Left lung (tissue), 10 donors: ENCODE data around the gene UAP1L1. TPM values are rescaled to one million over a fixed set of nuclear protein-coding genes. Genes with fewer than 3 reads are reported as not detected.

ENCODE experiments used
- ATAC-seq: fragments of 200-7000 bp; cut with Tn5 transposase; one replicate; pipeline ENCODE4 v1.9.1; 2020; ENCODE audit warnings: moderate library complexity
- DNase-seq, 4 donors: peaks; one replicate each; pipeline ENCODE4 v3.0.0-alpha.2; 2013 to 2020
- H3K27ac ChIP-seq, 2 donors: fragments of 200-600 bp; sonication (generic) in 1 of 2; one replicate each; pipeline versions ENCODE4 v1.5.0 to v1.8.0; 2020 to 2021
- H3K27me3 ChIP-seq, 2 donors: fragments of 200-600 bp; sonication (generic) in 1 of 2; one replicate each; pipeline versions ENCODE4 v1.5.0 to v1.8.0; 2020 to 2021
- H3K36me3 ChIP-seq, 2 donors: fragments of 200-600 bp; sonication (generic) in 1 of 2; one replicate each; pipeline versions ENCODE4 v1.5.0 to v1.8.0; 2020 to 2021
- H3K4me1 ChIP-seq, 2 donors: fragments of 200-600 bp; one replicate each; pipeline ENCODE4 v1.8.0; 2021
- H3K4me3 ChIP-seq, 2 donors: fragments of 200-600 bp; sonication (generic) in 1 of 2; one replicate each; pipeline versions ENCODE4 v1.5.0 to v1.8.0; 2020 to 2021; ENCODE audit warnings: mild to moderate bottlenecking in 1 of 2
- H3K9me3 ChIP-seq, 2 donors: fragments of 200-600 bp; sonication (generic) in 1 of 2; one replicate each; pipeline versions ENCODE4 v1.5.0 to v1.8.0; 2020 to 2021
- intact Hi-C, 2 donors: fragments of 100-400 bp; cut with DNase I; formaldehyde crosslinking; loops; one replicate each; pipeline versions ENCODE4 v1.11.2 to v1.14.2; 2022
- polyA plus RNA-seq, 6 donors: library from polyadenylated mRNA; unstranded; fragments of 120-200 nt; gene quantifications; one replicate each; pipeline ENCODE4 v1.2.1, GENCODE V29; 2013; ENCODE audit not compliant: insufficient read length in 6 of 6
- total RNA-seq, 2 donors: library from RNA; stranded (reverse); fragmentation: NEBNext Ultra II Directional; extraction: Animal tissue kit (Norgen Biotek cat#: 25700); gene quantifications; one replicate each; pipeline ENCODE4 v1.2.1, GENCODE V29; 2021
- TF ChIP-seq, protein P1 (sequence below), 2 donors: fragments of 200-600 bp; sonication (generic) in 1 of 2; IDR thresholded peaks; one replicate each; pipeline versions ENCODE4 v1.5.0 to v1.8.0; 2021; ENCODE audit warnings: antibody characterized with exemption in 2 of 2
- donor health status: DM: no; HTN: yes; CAD: no.
- donor health status: DM: no; HTN: no; CAD: no.

The UAP1L1 gene
- total and polyA plus RNA-seq, 8 donors: 4.6 to 43.1 (median 6.8) TPM

GRCh38 chr9:137114220-137114612 lies 36.9 kb downstream of the UAP1L1 start:
- peaks cover 0 to 22% of the 10 kb centered on the region in 2 donors for H3K27me3 ChIP-seq
- peak overlapping the region; percentile 78 to 79 for H3K4me3 ChIP-seq
- DNase-seq: no peak
- ATAC-seq: no peak
- H3K4me1 ChIP-seq: peaks cover 0 to 21% of the 10 kb centered on the region in 2 donors
- intact Hi-C loops: no loop called here
- H3K9me3 ChIP-seq: no peaks in the 10 kb centered on the region
- peaks cover 0 to 39% of the 10 kb centered on the region in 2 donors for H3K36me3 ChIP-seq
- TF ChIP-seq, protein P1, sequence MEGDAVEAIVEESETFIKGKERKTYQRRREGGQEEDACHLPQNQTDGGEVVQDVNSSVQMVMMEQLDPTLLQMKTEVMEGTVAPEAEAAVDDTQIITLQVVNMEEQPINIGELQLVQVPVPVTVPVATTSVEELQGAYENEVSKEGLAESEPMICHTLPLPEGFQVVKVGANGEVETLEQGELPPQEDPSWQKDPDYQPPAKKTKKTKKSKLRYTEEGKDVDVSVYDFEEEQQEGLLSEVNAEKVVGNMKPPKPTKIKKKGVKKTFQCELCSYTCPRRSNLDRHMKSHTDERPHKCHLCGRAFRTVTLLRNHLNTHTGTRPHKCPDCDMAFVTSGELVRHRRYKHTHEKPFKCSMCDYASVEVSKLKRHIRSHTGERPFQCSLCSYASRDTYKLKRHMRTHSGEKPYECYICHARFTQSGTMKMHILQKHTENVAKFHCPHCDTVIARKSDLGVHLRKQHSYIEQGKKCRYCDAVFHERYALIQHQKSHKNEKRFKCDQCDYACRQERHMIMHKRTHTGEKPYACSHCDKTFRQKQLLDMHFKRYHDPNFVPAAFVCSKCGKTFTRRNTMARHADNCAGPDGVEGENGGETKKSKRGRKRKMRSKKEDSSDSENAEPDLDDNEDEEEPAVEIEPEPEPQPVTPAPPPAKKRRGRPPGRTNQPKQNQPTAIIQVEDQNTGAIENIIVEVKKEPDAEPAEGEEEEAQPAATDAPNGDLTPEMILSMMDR (IDR thresholded peaks at IDR 0.05): no peak
- peak overlapping the region in 1 of 2 donors; percentile 41 for H3K27ac ChIP-seq

GRCh38 chr9:137114613-137115393 lies 37.5 kb downstream of the UAP1L1 start, which contains the start of gene DPP7:
TSS of gene DPP7 (minus strand) at chr9:137114733. CDS start at chr9:137114713, 20 bp downstream.
- Histone ChIP-seq H3K4me3 (peak within 1 kb of the TSS; percentile 78 to 79), H3K4me1 (peaks cover 0 to 21% of the 10 kb centered on the region in 2 donors), H3K36me3 (peaks cover 0 to 33% of the 10 kb centered on the region in 2 donors), H3K9me3 (no peaks in the 10 kb centered on the region), H3K27me3 (peaks cover 0 to 22% of the 10 kb centered on the region in 2 donors), H3K27ac (peak within 1 kb of the TSS in 1 of 2 donors; percentile 41)
- intact Hi-C loops: no loop called here
- TF ChIP-seq, protein P1 (IDR thresholded peaks at IDR 0.05): no peak
- ATAC-seq (peak; percentile 93), DNase-seq (peak in 3 of 4 donors; percentile 49 to 97 (median 79))

- intact Hi-C loops: no loop called here
- Histone ChIP-seq H3K9me3 (no peaks in the 10 kb centered on the region), H3K27me3 (peaks cover 0 to 22% of the 10 kb centered on the region in 2 donors), H3K27ac (no peak overlapping the region), H3K36me3 (peaks cover 0 to 26% of the 10 kb centered on the region in 2 donors), H3K4me1 (peaks cover 0 to 21% of the 10 kb centered on the region in 2 donors), H3K4me3 (peak overlapping the region in 1 of 2 donors; percentile 78)
- TF ChIP-seq, protein P1 (IDR thresholded peaks at IDR 0.05): no peak
- ATAC-seq (no peak), DNase-seq (no peak)
Measured at GRCh38 chr9:137115394-137116026, 38.2 kb downstream of the UAP1L1 start.

GRCh38 chr9:137116027-137116507 lies 38.8 kb downstream of the UAP1L1 start:
- Histone ChIP-seq H3K27me3 (peaks cover 0 to 22% of the 10 kb centered on the region in 2 donors), H3K4me3 (no peak overlapping the region), H3K27ac (no peak overlapping the region), H3K9me3 (no peaks in the 10 kb centered on the region), H3K36me3 (peaks cover 0 to 22% of the 10 kb centered on the region in 2 donors), H3K4me1 (peaks cover 0 to 21% of the 10 kb centered on the region in 2 donors)
- no peak for ATAC-seq
- intact Hi-C loops: no loop called here
- TF ChIP-seq, protein P1 (IDR thresholded peaks at IDR 0.05): no peak
- DNase-seq: no peak

DNA sequence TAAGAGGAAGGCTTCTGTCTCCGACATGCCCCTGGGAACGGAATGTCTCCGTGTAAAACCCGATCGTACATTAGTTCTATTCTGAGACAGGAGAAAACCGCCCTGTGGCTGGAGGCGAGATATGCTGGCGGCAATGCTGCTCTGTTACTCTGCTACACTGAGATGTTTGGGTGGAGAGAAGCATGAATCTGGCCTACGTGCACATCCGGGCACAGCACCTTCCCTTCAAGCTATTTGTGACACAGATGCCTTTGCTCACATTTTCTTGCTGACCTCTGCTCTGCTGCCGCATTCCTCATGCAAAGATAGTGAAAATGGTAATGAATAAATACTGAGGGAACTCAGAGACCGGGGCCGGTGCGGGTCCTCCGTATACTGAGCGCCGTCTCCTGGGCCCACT lies 39.4 kb downstream of the UAP1L1 start:
- no peak for DNase-seq
- Histone ChIP-seq H3K27me3 (peaks cover 0 to 22% of the 10 kb centered on the region in 2 donors), H3K4me1 (peaks cover 0 to 21% of the 10 kb centered on the region in 2 donors), H3K4me3 (no peak overlapping the region), H3K36me3 (peaks cover 0 to 16% of the 10 kb centered on the region in 2 donors), H3K9me3 (no peaks in the 10 kb centered on the region), H3K27ac (no peak overlapping the region)
- no peak for ATAC-seq
- intact Hi-C loops: no loop called here
- TF ChIP-seq, protein P1 (IDR thresholded peaks at IDR 0.05): no peak
